Left colon (tissue), 2 donors: Measurements from ENCODE around the gene SMIM14. TPM values are rescaled to one million over a fixed set of nuclear protein-coding genes. Genes with fewer than 3 reads are reported as not detected.

Experiments
- ATAC-seq: fragments of 200-7000 bp; cut with Tn5 transposase; one replicate; pipeline ENCODE4 v1.9.1; 2020; ENCODE audit warnings: mild to moderate bottlenecking, moderate library complexity
- DNase-seq, 2 donors: peaks; one replicate each; pipeline ENCODE4 v3.0.0-alpha.2; 2020
- intact Hi-C, 2 donors: fragments of 100-400 bp; cut with DNase I in 1 of 2; cut with micrococcal nuclease in 1 of 2; formaldehyde crosslinking; loops; one replicate each; pipeline versions ENCODE4 v1.11.2 to v1.14.0; 2022; cut with DNase I, micrococcal nuclease
- total RNA-seq, 2 donors: library from RNA; stranded (reverse); fragmentation: NEBNext Ultra II Directional; extraction: Animal tissue kit (Norgen Biotek cat#: 25700); gene quantifications; one replicate each; pipeline ENCODE4 v1.2.1, GENCODE V29; 2021
- donor health status: DM: no; HTN: no; CAD: no.
- donor health status: DM: yes; HTN: yes; CAD: no.

SMIM14 gene
- total RNA-seq, 2 donors from 2014 or later = 119 to 146 TPM

DNA sequence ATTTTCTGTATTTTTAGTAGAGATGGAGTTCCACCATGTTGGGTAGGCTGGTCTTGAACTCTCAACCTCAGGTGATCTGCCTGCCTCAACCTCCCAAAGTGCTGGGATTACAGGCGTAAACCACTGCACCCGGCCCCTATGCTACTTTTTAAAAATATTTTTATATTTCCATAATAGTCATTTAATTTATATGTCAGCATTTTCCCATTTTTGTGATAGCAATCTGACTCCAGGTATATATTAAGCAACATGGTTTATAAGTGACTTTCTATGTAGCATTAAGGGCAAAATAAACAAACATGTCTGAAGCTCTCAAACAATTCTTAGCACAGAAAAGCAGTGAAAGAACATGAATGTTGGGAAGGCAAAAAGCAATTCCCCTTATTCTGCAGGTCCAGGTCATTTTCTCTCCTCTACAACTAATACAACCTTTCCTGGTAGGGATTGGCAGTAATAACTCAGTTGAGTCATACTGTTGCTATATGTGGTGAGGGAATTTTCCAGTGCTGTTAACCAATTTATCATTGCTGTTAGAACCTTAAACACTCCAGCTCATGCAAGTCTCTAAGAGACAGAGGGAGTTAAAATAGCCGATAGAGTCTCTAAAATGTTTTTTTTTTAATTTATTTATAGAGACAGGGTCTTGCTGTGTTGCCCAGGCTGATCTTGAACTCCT lies 24.0 kb downstream of the SMIM14 start:
- intact Hi-C loops = no loop called here
- DNase-seq (no peak), ATAC-seq (peak; percentile 77)

DNA sequence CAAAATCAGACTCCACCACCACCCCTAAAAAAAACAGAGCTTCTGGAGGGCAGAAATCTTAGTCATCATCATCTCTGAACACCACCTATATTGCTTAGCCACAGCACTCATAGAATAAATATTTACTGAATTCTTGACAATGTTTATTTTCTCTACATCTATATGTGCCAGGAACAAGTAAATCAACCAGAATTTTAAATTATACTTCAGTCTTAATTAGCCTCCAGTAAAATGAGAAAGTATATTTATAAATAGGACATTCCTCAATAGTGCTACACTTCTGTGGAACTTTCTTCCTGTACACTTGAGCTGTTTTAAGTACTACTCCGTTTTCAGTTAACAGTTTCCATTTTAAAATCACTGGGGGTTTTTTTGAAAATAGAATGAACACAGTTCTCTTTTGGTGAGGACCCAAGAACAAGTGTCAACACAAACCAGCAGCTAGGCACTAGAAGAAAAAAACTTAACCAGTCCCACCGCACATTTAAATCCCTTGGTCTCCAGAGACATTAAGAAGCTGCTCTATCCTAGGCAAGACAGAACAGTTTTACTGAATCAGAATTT lies 25.5 kb downstream of the SMIM14 start:
- intact Hi-C loops = no loop called here
- DNase-seq (no peak), ATAC-seq (peak; percentile 29)

DNA sequence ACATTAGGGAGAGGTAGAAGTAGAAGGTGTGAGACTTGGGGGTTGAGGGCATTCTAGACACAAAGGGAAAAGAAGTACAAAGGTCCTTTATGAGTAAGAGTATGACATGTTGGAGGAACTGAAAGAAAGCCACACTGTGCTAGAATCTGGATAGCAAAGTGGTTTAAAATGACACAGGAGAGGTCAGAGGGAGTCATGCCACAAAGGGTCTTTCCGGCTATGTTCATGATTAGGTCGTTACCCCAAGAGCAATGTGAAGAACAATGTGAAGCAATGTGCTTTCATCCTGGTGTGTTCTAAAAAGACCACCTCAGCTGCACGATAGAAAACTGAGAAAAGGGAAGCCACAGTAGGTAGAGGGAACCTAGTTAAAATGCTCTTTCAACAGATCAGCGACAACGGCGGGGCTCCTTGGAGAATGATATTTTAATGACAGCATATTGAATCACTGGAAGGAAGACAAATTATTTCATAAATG lies 29.2 kb downstream of the SMIM14 start:
- ATAC-seq = peak; percentile 89
- no peak for DNase-seq
- intact Hi-C loops = no loop called here

GRCh38 chr4:39608451-39608850 lies 30.2 kb downstream of the SMIM14 start:
- ATAC-seq = no peak
- intact Hi-C loops = no loop called here

DNA sequence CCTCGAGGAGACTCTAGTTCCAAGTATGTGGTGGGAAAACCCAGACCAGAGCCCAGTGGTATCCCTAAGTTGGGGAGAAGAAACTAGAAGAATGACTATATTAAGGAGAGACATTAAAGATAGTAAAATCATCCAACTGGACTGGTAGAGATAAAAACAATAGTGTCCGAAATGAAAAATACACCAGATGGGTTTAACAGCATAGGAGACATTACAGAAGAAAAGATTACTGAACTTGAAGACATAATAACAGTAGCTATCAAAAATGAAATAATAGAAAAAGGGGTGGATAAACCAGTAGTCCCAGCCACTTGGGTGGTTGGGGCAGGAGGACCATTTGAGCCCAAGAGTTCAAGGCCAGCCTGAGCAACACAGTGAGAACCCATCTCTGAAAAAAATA lies 31.9 kb downstream of the SMIM14 start:
- intact Hi-C loops = no loop called here
- no peak for ATAC-seq
- DNase-seq = no peak

More at GRCh38 chr4:39608451-39608850, 30.2 kb downstream of the SMIM14 start:
- DNase-seq = no peak

DNA sequence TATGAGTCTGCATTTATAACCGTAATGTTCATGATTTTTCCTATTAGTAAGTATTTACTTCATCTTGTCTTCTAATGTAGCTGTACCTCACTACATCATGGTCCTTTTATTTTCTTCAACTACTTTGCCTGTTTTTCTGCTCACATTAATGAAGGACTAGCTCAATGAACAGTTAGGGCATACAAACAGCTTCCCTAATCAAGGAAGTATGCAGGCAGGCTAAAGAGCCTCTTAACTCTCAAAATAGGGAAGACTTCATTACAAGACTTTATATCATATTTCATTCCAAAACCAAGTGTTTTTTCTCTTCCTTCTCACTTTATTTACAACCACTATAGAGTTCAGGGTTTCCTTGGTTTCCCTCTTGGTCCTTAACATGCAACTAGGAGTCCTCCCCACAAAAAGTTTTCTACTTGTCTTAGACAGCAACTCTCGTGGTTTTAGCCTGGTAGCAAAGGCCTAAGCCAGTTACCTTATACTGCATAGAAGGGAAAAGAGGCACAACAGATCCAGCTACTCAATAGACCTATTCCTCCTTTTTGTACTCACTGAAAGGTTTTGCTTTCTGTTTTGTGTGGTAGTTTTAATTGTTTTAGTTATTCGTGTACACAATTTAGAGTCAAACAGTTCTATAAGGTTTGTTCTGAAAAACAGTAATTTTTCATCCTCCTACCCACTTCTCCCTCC lies 40.8 kb downstream of the SMIM14 start:
- ATAC-seq = no peak
- DNase-seq = no peak
- intact Hi-C loops = no loop called here

- ATAC-seq = no peak
- intact Hi-C loops = no loop called here
- DNase-seq = no peak
Observed at GRCh38 chr4:39596971-39597370, 41.7 kb downstream of the SMIM14 start.

DNA sequence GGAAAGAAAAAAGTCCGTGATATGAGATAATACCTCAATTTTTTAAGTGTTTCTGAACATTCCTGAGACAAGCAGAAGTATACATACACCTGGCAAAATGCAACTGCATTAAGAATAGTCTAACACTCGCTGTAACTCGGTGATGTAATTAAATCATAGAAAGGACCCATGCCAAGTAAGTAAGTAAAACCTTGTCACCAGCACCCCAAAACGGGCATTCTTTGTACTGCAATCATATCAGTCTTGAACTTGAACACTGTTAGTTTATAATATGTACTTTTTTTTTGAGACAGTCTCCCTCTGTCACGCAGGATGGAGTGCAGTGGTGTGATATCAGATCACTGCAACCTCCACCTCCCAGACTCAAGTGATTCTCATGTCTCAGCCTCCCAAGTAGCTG lies 47.4 kb downstream of the SMIM14 start:
- peak; percentile 92 for ATAC-seq
- intact Hi-C loops = no loop called here
- peak in 1 of 2 donors; percentile 27 for DNase-seq

DNA sequence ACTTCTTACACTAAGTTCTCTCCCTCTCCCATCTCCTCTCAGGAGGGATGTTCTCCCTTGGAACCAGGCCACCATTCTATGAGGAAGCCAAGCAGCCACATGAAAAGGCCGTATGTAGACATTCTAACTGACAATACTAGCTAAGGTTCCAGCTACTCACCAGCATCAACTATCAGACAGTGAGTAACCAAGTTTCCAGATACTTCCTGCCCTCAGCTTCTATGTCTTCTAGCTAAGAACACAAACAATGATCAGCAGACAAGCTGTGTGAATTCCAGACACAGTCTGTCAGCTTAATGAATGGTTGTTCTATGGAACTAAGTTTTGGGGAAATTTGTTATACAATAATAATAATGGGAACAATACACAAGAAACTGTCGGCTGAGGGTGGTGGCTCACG lies 50.8 kb downstream of the SMIM14 start:
- intact Hi-C loops = no loop called here
- ATAC-seq (no peak), DNase-seq (no peak)

- intact Hi-C loops = no loop called here
- DNase-seq (no peak), ATAC-seq (peak; percentile 18)
Observed at GRCh38 chr4:39574946-39575345, 63.7 kb downstream of the SMIM14 start.

GRCh38 chr4:39571504-39571903 lies 67.2 kb downstream of the SMIM14 start:
- DNase-seq (no peak), ATAC-seq (no peak)
- intact Hi-C loops = no loop called here

- no peak for DNase-seq
- intact Hi-C loops = no loop called here
- ATAC-seq = no peak
Observed at GRCh38 chr4:39571054-39571453, 67.6 kb downstream of the SMIM14 start.

GRCh38 chr4:39569209-39569608 lies 69.5 kb downstream of the SMIM14 start:
- DNase-seq = no peak
- ATAC-seq = peak; percentile 61
- intact Hi-C loops = no loop called here

DNA sequence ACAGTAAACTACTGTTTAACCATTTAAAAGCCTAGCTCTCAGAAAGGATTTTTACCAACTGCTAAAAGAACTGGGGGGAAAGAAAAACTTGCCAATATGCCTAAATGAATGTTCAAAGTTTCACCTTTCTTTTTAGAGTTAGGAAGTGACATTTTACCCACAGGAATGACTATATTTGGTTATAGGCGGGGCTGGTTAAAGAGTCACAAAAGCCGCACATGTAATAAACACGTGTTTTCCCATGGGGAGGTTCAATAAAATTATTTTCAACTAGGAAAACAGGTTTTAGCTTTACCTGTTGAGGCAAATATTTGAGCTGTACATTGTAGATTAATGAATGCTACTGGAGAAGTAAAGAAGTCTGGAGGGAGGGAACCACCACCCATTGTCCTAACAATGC lies 69.9 kb downstream of the SMIM14 start:
- intact Hi-C loops = no loop called here
- ATAC-seq = peak; percentile 82

GRCh38 chr4:39565878-39566600 lies 72.6 kb downstream of the SMIM14 start:
- DNase-seq = no peak
- intact Hi-C loops = no loop called here
- no peak for ATAC-seq

More for the DNA sequence above, 69.9 kb downstream of the SMIM14 start:
- DNase-seq = no peak

DNA sequence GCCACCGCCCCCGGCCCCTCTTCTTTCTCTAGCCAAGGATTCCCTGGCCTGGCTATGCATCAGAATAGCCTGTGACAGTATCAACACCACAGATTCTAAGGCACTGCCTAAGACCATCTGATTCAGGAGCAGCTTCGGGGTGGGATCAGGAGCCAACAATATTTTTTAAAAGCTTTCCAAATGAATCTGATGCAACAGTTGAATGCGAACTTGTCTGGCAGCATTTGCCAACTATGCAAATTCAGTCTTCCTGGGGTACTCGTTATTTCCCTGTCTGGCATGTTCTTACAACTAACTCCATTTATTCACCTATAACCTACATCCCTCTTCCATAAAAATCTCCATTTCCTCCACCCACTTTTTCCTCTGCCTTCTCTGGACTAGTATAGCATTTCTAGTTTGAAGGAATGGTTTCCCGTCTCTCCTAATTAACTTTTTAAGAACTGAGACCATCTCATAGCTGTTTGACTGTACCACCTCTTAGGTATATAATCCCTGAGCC lies 75.3 kb downstream of the SMIM14 start:
- intact Hi-C loops = no loop called here
- ATAC-seq (peak; percentile 63), DNase-seq (no peak)

GRCh38 chr4:39562792-39563191 lies 75.9 kb downstream of the SMIM14 start:
- no peak for DNase-seq
- intact Hi-C loops = no loop called here
- no peak for ATAC-seq

DNA sequence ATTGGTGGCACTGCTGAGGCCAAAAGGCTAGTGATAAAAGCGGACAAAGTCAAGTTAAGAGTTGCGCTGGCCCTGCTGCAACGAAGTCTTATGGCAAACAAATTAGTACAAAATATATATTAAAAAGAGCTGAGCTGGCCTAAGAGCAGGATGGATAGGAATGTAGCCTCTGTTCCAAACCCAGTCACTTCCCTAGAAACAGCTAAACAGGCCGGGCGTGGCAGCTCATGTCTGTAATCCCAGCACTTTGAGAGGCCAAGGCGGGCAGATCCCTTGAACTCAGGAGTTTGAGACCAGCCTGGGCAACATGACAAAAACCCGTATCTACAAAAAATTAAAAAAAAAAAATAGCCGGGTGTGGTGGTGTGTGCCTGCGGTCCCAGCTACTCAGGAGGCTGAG lies 79.0 kb downstream of the SMIM14 start:
- peak in 1 of 2 donors; percentile 46 for DNase-seq
- peak; percentile 44 for ATAC-seq
- intact Hi-C loops = no loop called here

DNA sequence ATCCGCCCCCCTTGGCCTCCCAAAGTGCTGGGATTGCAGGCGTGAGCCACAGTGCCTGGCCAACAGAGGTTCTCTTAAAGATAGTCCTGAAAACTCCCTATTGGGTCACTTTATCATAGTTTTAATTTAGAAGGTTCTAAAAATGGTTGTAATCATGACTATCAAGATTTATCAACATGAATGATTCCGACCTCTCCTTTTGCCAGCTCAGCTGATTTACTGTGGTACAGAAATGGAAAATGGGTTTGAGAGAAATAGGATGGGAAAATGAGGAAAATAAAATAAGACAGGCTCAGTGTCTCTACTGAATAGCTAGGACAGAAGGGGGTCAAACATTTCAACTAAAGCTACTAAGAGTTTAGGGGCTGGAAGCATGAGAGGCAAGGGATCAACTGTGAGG lies 83.2 kb downstream of the SMIM14 start:
- no peak for ATAC-seq
- intact Hi-C loops = no loop called here
- DNase-seq = no peak
